ENCODE measurements around the gene BPIFA2.
A peak's percentile ranks its signal among the peaks of the same experiment; 100 is the strongest.

Gene BPIFA2

GRCh38 chr20:33169176-33169794, 1.3 kb downstream of the BPIFA2 start:
- peaks cover 16% of the 10 kb centered on the region for H3K9me3 ChIP-seq (ENCODE audit: severe bottlenecking)
- H3K4me3 ChIP-seq (ENCODE audit: low read depth, low read length), result no peak overlapping the region
- no peaks in the 10 kb centered on the region for H3K27me3 ChIP-seq (ENCODE audit: insufficient read depth, low read depth, severe bottlenecking)
- TF ChIP-seq CTCF (IDR thresholded peaks at IDR 0.05; ENCODE audit: low read depth, low read length), result peak; percentile 52
- no peak overlapping the region for H3K27ac ChIP-seq
- H3K36me3 ChIP-seq, result no peaks in the 10 kb centered on the region
- DNase-seq, result no peak

- Histone ChIP-seq H3K27ac (no peak overlapping the region), H3K36me3 (no peaks in the 10 kb centered on the region), H3K4me3 (ENCODE audit: low read depth, low read length) (no peak overlapping the region), H3K27me3 (ENCODE audit: insufficient read depth, low read depth, severe bottlenecking) (peaks cover 7% of the 10 kb centered on the region), H3K9me3 (ENCODE audit: severe bottlenecking) (peaks cover 16% of the 10 kb centered on the region)
- DNase-seq, result no peak
- TF ChIP-seq CTCF (IDR thresholded peaks at IDR 0.05; ENCODE audit: low read depth, low read length), result no peak
Observed at GRCh38 chr20:33172781-33173180, 4.8 kb downstream of the BPIFA2 start.

GRCh38 chr20:33175123-33175522, 7.2 kb downstream of the BPIFA2 start:
- no peak for DNase-seq
- Histone ChIP-seq H3K36me3 (no peaks in the 10 kb centered on the region), H3K27ac (no peak overlapping the region), H3K9me3 (ENCODE audit: severe bottlenecking) (peaks cover 7% of the 10 kb centered on the region), H3K4me3 (ENCODE audit: low read depth, low read length) (no peak overlapping the region), H3K27me3 (ENCODE audit: insufficient read depth, low read depth, severe bottlenecking) (peaks cover 8% of the 10 kb centered on the region)
- no peak for TF ChIP-seq CTCF (IDR thresholded peaks at IDR 0.05; ENCODE audit: low read depth, low read length)

GRCh38 chr20:33176101-33176500, 8.1 kb downstream of the BPIFA2 start:
- Histone ChIP-seq H3K36me3 (no peaks in the 10 kb centered on the region), H3K27me3 (ENCODE audit: insufficient read depth, low read depth, severe bottlenecking) (peaks cover 8% of the 10 kb centered on the region), H3K9me3 (ENCODE audit: severe bottlenecking) (peaks cover under 1% of the 10 kb centered on the region), H3K4me3 (ENCODE audit: low read depth, low read length) (no peak overlapping the region), H3K27ac (no peak overlapping the region)
- peak; percentile 53 for DNase-seq
- TF ChIP-seq CTCF (IDR thresholded peaks at IDR 0.05; ENCODE audit: low read depth, low read length), result no peak

GRCh38 chr20:33177866-33178265, 9.9 kb downstream of the BPIFA2 start:
- H3K27me3 ChIP-seq (ENCODE audit: insufficient read depth, low read depth, severe bottlenecking), result peaks cover 8% of the 10 kb centered on the region
- H3K9me3 ChIP-seq (ENCODE audit: severe bottlenecking), result no peaks in the 10 kb centered on the region
- H3K27ac ChIP-seq, result no peak overlapping the region
- no peak overlapping the region for H3K4me3 ChIP-seq (ENCODE audit: low read depth, low read length)
- no peaks in the 10 kb centered on the region for H3K36me3 ChIP-seq
- no peak for TF ChIP-seq CTCF (IDR thresholded peaks at IDR 0.05; ENCODE audit: low read depth, low read length)
- no peak for DNase-seq

GRCh38 chr20:33178726-33179125, 10.8 kb downstream of the BPIFA2 start:
- no peak for TF ChIP-seq CTCF (IDR thresholded peaks at IDR 0.05; ENCODE audit: low read depth, low read length)
- no peaks in the 10 kb centered on the region for H3K9me3 ChIP-seq (ENCODE audit: severe bottlenecking)
- H3K27me3 ChIP-seq (ENCODE audit: insufficient read depth, low read depth, severe bottlenecking), result peaks cover 8% of the 10 kb centered on the region
- no peak overlapping the region for H3K4me3 ChIP-seq (ENCODE audit: low read depth, low read length)
- no peak overlapping the region for H3K27ac ChIP-seq
- no peak for DNase-seq
- no peaks in the 10 kb centered on the region for H3K36me3 ChIP-seq

Data from WERI-Rb-1 (cell line).